KG1 (cell line): ENCODE results near the gene FOSL2.

Experiments used
- DNase-seq: peaks from one replicate; lab custom pipeline; 2025; lab: John Stamatoyannopoulos, UW

FOSL2 gene

GRCh38 chr2:28392297-28393113 is at the start of gene FOSL2:
FOSL2 (plus strand) TSS chr2:28392858; CDS start chr2:28393721, 863 bp downstream.
- peak; percentile 85 for DNase-seq

- no peak for DNase-seq
Measured at GRCh38 chr2:28343184-28343942, 49.3 kb upstream of the FOSL2 start.

GRCh38 chr2:28343971-28344715 is 48.5 kb upstream of the FOSL2 start:
- no peak for DNase-seq

- no peak for DNase-seq
Measured at GRCh38 chr2:28344756-28345373, 47.8 kb upstream of the FOSL2 start.

- no peak for DNase-seq
Measured at GRCh38 chr2:28345619-28346018, 47.0 kb upstream of the FOSL2 start.

- no peak for DNase-seq
Measured at GRCh38 chr2:28346587-28346986, 46.1 kb upstream of the FOSL2 start.

- DNase-seq = no peak
Measured at GRCh38 chr2:28347193-28347592, 45.5 kb upstream of the FOSL2 start.

- no peak for DNase-seq
Measured at GRCh38 chr2:28347596-28347995, 45.1 kb upstream of the FOSL2 start.

- no peak for DNase-seq
Measured at GRCh38 chr2:28348149-28348567, 44.5 kb upstream of the FOSL2 start.

- no peak for DNase-seq
Measured at GRCh38 chr2:28348921-28349320, 43.7 kb upstream of the FOSL2 start.

GRCh38 chr2:28349546-28350165 is 43.0 kb upstream of the FOSL2 start:
- no peak for DNase-seq

GRCh38 chr2:28350196-28350595 is 42.5 kb upstream of the FOSL2 start:
- DNase-seq = no peak

- DNase-seq = no peak
Measured at GRCh38 chr2:28350791-28351285, 41.8 kb upstream of the FOSL2 start.

GRCh38 chr2:28351621-28352020 is 41.0 kb upstream of the FOSL2 start:
- DNase-seq = no peak

- no peak for DNase-seq
Measured at GRCh38 chr2:28352104-28352503, 40.6 kb upstream of the FOSL2 start.

- no peak for DNase-seq
Measured at GRCh38 chr2:28352610-28353195, 40.0 kb upstream of the FOSL2 start.

- DNase-seq = no peak
Measured at GRCh38 chr2:28354920-28355520, 37.6 kb upstream of the FOSL2 start.

- DNase-seq = no peak
Measured at GRCh38 chr2:28355521-28356094, 37.0 kb upstream of the FOSL2 start.

GRCh38 chr2:28356095-28356911 is 36.4 kb upstream of the FOSL2 start:
- DNase-seq = no peak
